Karpas-422 (cell line): ENCODE measurements around the gene HIPK2. TPM values are rescaled to one million over a fixed set of nuclear protein-coding genes. Genes with fewer than 3 reads are reported as not detected.

ENCODE experiments used
- DNase-seq: peaks from one replicate; pipeline ENCODE4 v3.0.0-alpha.2; 2015
- H2AFZ ChIP-seq: fragments of 200-600 bp; sonication (generic); 2 replicates; pipeline ENCODE4 v1.6.1; 2014; ENCODE audit warnings: antibody characterized with exemption, low read length, mixed read lengths
- H3K27ac ChIP-seq: fragments of 200-600 bp; sonication (generic); 2 replicates; pipeline ENCODE4 v1.5.1; 2014; ENCODE audit warnings: mild to moderate bottlenecking, low read length, moderate library complexity
- H3K27me3 ChIP-seq: fragments of 200-600 bp; sonication (generic); 2 replicates; pipeline ENCODE4 v1.6.1; 2014; ENCODE audit warnings: low read length, mixed read lengths
- H3K36me3 ChIP-seq: fragments of 200-600 bp; sonication (generic); 2 replicates; pipeline ENCODE4 v1.6.1; 2014; ENCODE audit warnings: low read length, mixed read lengths; ENCODE audit not compliant: insufficient read depth
- H3K4me1 ChIP-seq: fragments of 200-600 bp; sonication (generic); 2 replicates; pipeline ENCODE4 v1.6.1; 2014; ENCODE audit warnings: mild to moderate bottlenecking, low read length, mixed read lengths
- H3K4me2 ChIP-seq: fragments of 200-600 bp; sonication (generic); 2 replicates; pipeline ENCODE4 v1.6.1; 2014; ENCODE audit warnings: low read length, low read depth, mild to moderate bottlenecking; ENCODE audit not compliant: poor library complexity, severe bottlenecking
- H3K4me3 ChIP-seq: fragments of 200-600 bp; sonication (generic); 2 replicates; pipeline ENCODE4 v1.5.1; 2014; ENCODE audit warnings: mild to moderate bottlenecking, antibody characterized with exemption, low read length, mixed read lengths
- H3K79me2 ChIP-seq: fragments of 200-600 bp; sonication (generic); 2 replicates; pipeline ENCODE4 v1.6.1; 2014; ENCODE audit warnings: mild to moderate bottlenecking, low read length, mixed read lengths
- H3K9ac ChIP-seq: fragments of 200-600 bp; sonication (generic); 2 replicates; pipeline ENCODE4 v1.6.0; 2014; ENCODE audit warnings: low read length
- H3K9me2 ChIP-seq: fragments of 200-600 bp; sonication (generic), shearing (Covaris generic); replicated peaks from 2 replicates; pipeline ENCODE4 v1.6.0; 2014; ENCODE audit warnings: mild to moderate bottlenecking, low read length, moderate library complexity; ENCODE audit not compliant: insufficient read depth
- H3K9me3 ChIP-seq: fragments of 300-700, 200-600 bp; sonication (generic); 2 replicates; pipeline ENCODE4 v1.6.1; 2014; ENCODE audit warnings: low read length, mixed read lengths
- H4K20me1 ChIP-seq: fragments of 200-600 bp; sonication (generic); 2 replicates; pipeline ENCODE4 v1.6.1; 2014; ENCODE audit warnings: mild to moderate bottlenecking, antibody characterized with exemption, low read length, low read depth; ENCODE audit not compliant: insufficient read depth
- total RNA-seq: library from RNA; depleted of rRNA; stranded (reverse); fragments of >200 nt; shearing (Covaris generic); gene quantifications from 2 replicates; pipeline ENCODE4 v1.2.3, GENCODE V29; 2014; ENCODE audit warnings: low replicate concordance

HIPK2 gene
- total RNA-seq, 1 experiment from 2014 or later = not detected

DNA sequence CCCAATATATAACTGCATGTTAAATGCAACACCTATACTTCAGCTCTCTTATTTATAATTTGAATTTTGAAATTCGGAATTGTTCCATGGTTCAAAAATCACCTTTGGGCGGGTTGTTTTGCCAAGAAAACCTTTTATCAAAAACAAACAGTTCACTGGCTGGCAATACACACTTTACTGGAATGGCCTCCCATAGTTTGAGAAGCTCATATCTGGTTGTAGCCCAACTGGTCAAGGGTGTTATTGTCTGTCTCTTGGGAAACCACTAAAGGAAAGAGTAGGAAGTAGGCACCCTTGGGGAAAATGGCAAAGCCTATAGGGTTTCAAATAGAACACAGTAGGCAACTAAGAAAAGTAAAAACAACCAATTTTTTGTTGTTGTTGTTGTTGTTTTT is 117.9 kb downstream of the HIPK2 start:
- DNase-seq = no peak
- no peaks in the 10 kb centered on the region for H3K9me3 ChIP-seq
- no peaks in the 10 kb centered on the region for H3K79me2 ChIP-seq
- H3K4me3 ChIP-seq = no peak overlapping the region
- H3K36me3 ChIP-seq = no peaks in the 10 kb centered on the region
- no peak overlapping the region for H3K9ac ChIP-seq
- H3K4me2 ChIP-seq = no peak overlapping the region
- no peaks in the 10 kb centered on the region for H3K4me1 ChIP-seq
- H2AFZ ChIP-seq = no peak overlapping the region
- H4K20me1 ChIP-seq = no peaks in the 10 kb centered on the region
- H3K27me3 ChIP-seq = no peaks in the 10 kb centered on the region
- no peak overlapping the region for H3K27ac ChIP-seq
- H3K9me2 ChIP-seq = no peaks in the 10 kb centered on the region

DNA sequence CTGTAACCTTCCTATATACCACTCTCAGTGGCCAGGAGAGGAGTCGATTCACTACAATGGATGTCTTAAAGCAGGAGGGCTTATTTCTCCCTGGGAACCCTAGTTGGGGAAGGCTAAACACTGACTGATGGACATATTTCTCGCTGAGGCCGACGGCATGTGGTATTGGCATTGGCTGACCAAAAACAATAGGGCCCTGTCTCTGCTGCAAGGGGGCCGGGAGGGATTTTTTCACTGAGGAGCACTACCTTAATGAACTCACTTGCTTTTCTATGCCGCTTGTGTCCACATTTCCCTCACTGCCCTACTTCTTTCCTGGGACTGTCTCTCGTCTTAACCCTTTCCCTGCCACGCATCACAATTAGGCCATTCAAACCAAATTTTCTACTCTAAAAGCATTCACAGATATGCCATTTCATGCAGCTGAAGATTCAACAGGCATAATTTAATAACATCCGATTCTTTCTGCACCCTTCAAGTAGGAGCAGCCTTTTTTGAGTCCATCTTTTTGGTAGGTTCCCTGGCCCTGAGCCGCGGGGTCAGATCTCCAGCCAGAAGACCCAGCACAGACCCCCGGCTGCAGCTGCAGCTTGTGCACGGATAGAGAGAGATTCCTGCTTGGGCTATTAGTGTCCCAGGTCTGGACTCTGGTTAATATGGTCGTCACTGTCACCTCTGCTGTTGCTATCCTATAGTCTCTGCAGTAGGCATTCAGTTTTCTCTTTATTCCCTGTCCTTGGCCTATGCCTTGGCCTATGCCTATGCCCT is 118.7 kb downstream of the HIPK2 start:
- Histone ChIP-seq H3K9ac (no peak overlapping the region), H3K36me3 (no peaks in the 10 kb centered on the region), H3K4me2 (no peak overlapping the region), H3K4me3 (no peak overlapping the region), H2AFZ (no peak overlapping the region), H3K9me2 (no peaks in the 10 kb centered on the region), H3K27ac (no peak overlapping the region), H3K9me3 (no peaks in the 10 kb centered on the region), H4K20me1 (no peaks in the 10 kb centered on the region), H3K4me1 (no peaks in the 10 kb centered on the region), H3K27me3 (no peaks in the 10 kb centered on the region), H3K79me2 (no peaks in the 10 kb centered on the region)
- DNase-seq = no peak

DNA sequence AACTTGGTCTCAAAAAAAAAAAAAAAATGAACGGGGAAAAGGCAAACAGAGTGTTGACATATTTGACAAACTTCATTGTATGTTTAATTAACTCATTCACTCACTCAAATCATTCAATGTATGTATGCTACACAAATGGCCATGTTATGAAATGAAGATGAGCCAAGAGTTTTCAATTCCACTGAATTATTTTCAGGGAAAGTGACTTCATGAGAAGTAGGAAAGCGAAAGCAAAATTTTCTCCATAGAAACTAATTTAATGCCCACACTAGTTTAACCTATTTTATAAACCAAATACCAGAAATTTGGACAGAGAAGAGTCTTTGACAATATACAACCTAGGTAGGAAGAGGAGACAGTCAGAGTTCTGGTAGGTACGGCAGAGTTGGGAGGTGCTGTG is 119.5 kb downstream of the HIPK2 start:
- H3K4me1 ChIP-seq = no peaks in the 10 kb centered on the region
- H3K9me2 ChIP-seq = no peaks in the 10 kb centered on the region
- no peaks in the 10 kb centered on the region for H3K27me3 ChIP-seq
- no peak overlapping the region for H2AFZ ChIP-seq
- H3K79me2 ChIP-seq = no peaks in the 10 kb centered on the region
- no peaks in the 10 kb centered on the region for H3K9me3 ChIP-seq
- no peaks in the 10 kb centered on the region for H4K20me1 ChIP-seq
- H3K4me3 ChIP-seq = no peak overlapping the region
- no peak overlapping the region for H3K9ac ChIP-seq
- no peaks in the 10 kb centered on the region for H3K36me3 ChIP-seq
- H3K27ac ChIP-seq = no peak overlapping the region
- no peak overlapping the region for H3K4me2 ChIP-seq
- DNase-seq = no peak

DNA sequence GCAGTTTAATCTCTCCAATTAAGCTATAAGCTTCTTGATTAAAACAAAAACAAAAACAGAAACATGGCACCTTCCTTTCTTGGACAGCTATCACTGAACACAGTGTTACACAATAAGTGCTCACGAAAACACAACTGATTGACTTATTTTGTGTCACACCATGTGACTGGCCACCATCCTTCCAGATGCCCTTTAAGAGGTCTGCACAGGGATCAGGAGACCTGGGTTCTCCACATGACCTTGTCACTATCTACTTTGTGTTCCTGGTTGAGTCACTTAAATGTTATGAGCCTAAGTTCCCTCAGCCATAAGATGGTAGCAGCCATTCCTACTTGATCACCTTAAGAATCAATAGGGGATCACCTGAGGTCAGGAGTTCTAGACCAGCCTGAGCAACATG is 120.1 kb downstream of the HIPK2 start:
- no peaks in the 10 kb centered on the region for H3K36me3 ChIP-seq
- no peak overlapping the region for H3K4me3 ChIP-seq
- no peaks in the 10 kb centered on the region for H3K9me3 ChIP-seq
- no peaks in the 10 kb centered on the region for H3K27me3 ChIP-seq
- no peak overlapping the region for H3K27ac ChIP-seq
- H3K9ac ChIP-seq = no peak overlapping the region
- no peak for DNase-seq
- H3K4me1 ChIP-seq = no peaks in the 10 kb centered on the region
- no peaks in the 10 kb centered on the region for H3K9me2 ChIP-seq
- no peak overlapping the region for H3K4me2 ChIP-seq
- H2AFZ ChIP-seq = no peak overlapping the region
- H3K79me2 ChIP-seq = no peaks in the 10 kb centered on the region
- no peaks in the 10 kb centered on the region for H4K20me1 ChIP-seq

DNA sequence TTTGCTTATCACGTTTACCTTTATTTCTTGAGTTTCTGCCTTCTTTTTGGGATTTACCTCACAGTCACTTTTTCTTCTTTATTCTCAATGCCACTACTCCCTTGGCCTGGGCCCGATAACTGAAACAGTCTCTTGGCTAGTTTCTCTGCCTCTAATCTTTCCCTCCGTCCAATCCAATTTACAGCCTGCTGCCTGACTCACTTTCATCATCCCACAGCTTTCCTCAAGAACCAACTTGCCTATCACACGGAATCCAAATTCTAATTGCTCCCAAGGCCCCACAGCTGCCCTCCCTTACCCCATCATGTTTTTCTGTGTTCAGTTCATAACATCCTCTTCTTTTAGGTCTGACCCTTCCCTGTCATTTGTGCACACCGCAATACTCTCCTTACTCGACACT is 121.4 kb downstream of the HIPK2 start:
- Histone ChIP-seq H2AFZ (no peak overlapping the region), H4K20me1 (no peaks in the 10 kb centered on the region), H3K9me2 (no peaks in the 10 kb centered on the region), H3K4me3 (no peak overlapping the region), H3K79me2 (no peaks in the 10 kb centered on the region), H3K4me1 (no peaks in the 10 kb centered on the region), H3K9me3 (no peaks in the 10 kb centered on the region), H3K27ac (no peak overlapping the region), H3K4me2 (no peak overlapping the region), H3K27me3 (no peaks in the 10 kb centered on the region), H3K36me3 (no peaks in the 10 kb centered on the region), H3K9ac (no peak overlapping the region)
- no peak for DNase-seq

DNA sequence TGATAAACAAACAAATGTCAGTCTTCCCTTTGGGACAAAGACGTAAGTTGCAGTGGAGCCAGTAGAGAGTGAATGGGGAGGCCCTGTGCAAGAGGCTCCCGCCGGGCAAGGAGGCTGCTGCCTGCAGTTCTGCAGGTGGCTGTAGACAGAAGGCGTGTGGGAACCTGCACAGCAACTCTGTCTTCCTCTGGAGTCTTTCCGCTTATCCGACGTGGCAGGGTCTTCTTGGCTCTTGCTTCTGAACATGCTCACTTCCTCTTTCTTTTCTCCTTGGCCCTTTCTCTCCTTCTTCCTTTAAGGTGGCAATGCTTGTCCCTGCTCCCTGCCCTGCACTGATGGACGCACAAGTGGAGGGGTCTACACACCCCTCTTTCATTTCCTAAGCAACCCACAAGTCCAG is 122.5 kb downstream of the HIPK2 start:
- Histone ChIP-seq H3K9me3 (no peaks in the 10 kb centered on the region), H3K79me2 (no peaks in the 10 kb centered on the region), H4K20me1 (no peaks in the 10 kb centered on the region), H3K4me3 (no peak overlapping the region), H3K9ac (no peak overlapping the region), H3K27ac (no peak overlapping the region), H3K4me1 (no peaks in the 10 kb centered on the region), H2AFZ (no peak overlapping the region), H3K4me2 (no peak overlapping the region), H3K9me2 (no peaks in the 10 kb centered on the region), H3K36me3 (no peaks in the 10 kb centered on the region), H3K27me3 (no peaks in the 10 kb centered on the region)
- DNase-seq = no peak

DNA sequence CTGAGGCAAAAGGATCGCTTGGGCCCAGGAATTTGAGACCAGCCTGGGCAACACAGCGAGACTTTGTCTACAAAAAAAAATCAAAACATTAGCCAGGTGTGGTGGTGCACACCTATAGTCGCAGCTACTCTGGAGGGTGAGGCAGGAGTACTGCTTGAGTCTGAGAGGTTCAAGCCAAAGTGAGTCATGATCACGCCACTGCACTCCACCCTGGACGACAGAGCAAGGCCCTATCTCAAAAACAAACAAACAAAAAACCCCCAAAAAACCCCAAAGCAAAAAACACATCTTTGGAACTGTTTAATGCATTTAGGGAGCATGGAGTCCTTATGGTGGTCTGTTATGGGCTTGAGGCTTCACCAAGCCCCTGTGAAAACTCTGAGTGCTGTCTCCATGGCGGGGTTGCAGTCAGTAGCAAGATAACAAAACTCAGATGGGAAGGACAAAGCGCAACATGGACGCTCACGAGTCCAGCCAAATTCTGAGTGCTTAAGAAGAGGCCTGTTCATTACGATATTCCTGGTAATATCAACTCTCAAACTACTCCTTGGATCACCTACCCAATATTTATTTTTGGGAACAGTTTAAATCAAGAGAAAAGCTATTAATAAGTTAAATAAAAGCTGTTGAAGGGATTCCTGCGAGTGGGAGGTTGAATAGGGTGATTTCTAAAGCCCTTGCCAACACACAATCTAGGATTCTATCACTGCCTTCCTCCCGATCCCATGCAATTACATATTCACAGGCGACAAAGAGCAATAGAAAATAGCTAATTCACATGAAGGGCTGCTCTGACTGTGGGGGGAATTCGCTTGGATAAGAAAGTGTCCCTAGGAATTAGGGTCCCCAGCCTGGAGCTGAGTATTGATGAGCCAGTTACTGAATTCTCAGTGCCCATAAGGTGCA is 123.3 kb downstream of the HIPK2 start:
- Histone ChIP-seq H3K27me3 (no peaks in the 10 kb centered on the region), H3K4me3 (no peak overlapping the region), H2AFZ (no peak overlapping the region), H3K4me2 (no peak overlapping the region), H3K27ac (no peak overlapping the region), H3K4me1 (no peaks in the 10 kb centered on the region), H3K9me3 (no peaks in the 10 kb centered on the region), H3K9ac (no peak overlapping the region), H3K36me3 (no peaks in the 10 kb centered on the region), H3K9me2 (no peaks in the 10 kb centered on the region), H4K20me1 (no peaks in the 10 kb centered on the region), H3K79me2 (no peaks in the 10 kb centered on the region)
- no peak for DNase-seq

DNA sequence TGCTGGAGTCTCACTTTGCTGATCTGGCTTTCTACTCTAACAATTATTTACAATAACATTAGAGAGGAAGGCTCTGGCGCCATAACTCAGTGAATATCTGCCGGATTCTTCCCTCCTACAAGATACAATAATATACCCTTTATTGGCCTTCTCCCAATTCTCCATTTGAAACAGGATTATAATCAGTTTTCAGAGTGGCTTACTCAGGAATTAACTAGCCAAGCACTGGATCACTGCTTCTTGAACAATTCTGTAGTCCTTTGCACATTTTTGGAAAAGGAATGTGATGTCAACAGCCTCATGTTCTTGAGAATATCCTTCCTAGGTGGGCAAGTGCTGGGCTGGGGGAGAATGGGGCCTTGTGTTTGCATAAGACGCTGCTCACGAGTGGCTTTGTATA is 125.9 kb downstream of the HIPK2 start:
- H3K9me2 ChIP-seq = no peaks in the 10 kb centered on the region
- no peaks in the 10 kb centered on the region for H3K36me3 ChIP-seq
- no peaks in the 10 kb centered on the region for H3K9me3 ChIP-seq
- no peak overlapping the region for H2AFZ ChIP-seq
- no peaks in the 10 kb centered on the region for H3K27me3 ChIP-seq
- no peaks in the 10 kb centered on the region for H4K20me1 ChIP-seq
- no peaks in the 10 kb centered on the region for H3K79me2 ChIP-seq
- no peaks in the 10 kb centered on the region for H3K4me1 ChIP-seq
- H3K4me3 ChIP-seq = no peak overlapping the region
- no peak for DNase-seq
- H3K9ac ChIP-seq = no peak overlapping the region
- H3K4me2 ChIP-seq = no peak overlapping the region
- no peak overlapping the region for H3K27ac ChIP-seq
